ENCODE measurements around the gene DNTT.

- TF ChIP-seq CTCF (IDR thresholded peaks at IDR 0.05; ENCODE audit: poor library complexity, severe bottlenecking) (no peak), EP300 (conservative IDR thresholded peaks at IDR 0.05; ENCODE audit: poor library complexity, severe bottlenecking) (no peak), RAD21 (conservative IDR thresholded peaks at IDR 0.05) (no peak), EZH2 (IDR thresholded peaks at IDR 0.05; ENCODE audit: borderline replicate concordance, insufficient read depth, low read length, poor library complexity, severe bottlenecking) (no peak), POLR2AphosphoS5 (IDR thresholded peaks at IDR 0.05) (peak; percentile 68), SMC3 (conservative IDR thresholded peaks at IDR 0.05; ENCODE audit: poor library complexity) (no peak), TAF1 (IDR thresholded peaks at IDR 0.05; ENCODE audit: low read depth) (no peak)
These were observed 17.6 kb downstream of the DNTT start for GRCh38 chr10:96321822-96322221.
